HepG2 (cell line): ENCODE results near the gene DHRS12. TPM values are rescaled to one million over a fixed set of nuclear protein-coding genes. Genes with fewer than 3 reads are reported as not detected.

Source experiments
- ATF6 ChIP-seq: sonication (generic); formaldehyde crosslinking; conservative IDR thresholded peaks from 2 replicates; pipeline ENCODE4 v1.4.0; 2020; ENCODE audit warnings: missing genetic modification reagents
- BRCA1 ChIP-seq: sonication (generic); formaldehyde crosslinking; IDR thresholded peaks from 2 replicates; pipeline ENCODE4 v1.4.0; 2020; ENCODE audit warnings: missing genetic modification reagents
- ETV5 ChIP-seq: IDR thresholded peaks from 2 replicates; pipeline ENCODE4 v1.6.1; 2018; ENCODE audit warnings: missing biosample characterization, missing genetic modification reagents, inconsistent platforms, borderline replicate concordance
- KMT2A ChIP-seq: sonication (generic); formaldehyde crosslinking; IDR thresholded peaks from 2 replicates; pipeline ENCODE4 v1.4.0; 2020; ENCODE audit warnings: missing genetic modification reagents
- MYNN ChIP-seq: sonication (generic); formaldehyde crosslinking; IDR thresholded peaks from 2 replicates; pipeline ENCODE4 v1.4.0; 2020; ENCODE audit warnings: mild to moderate bottlenecking, low read depth, missing genetic modification reagents
- PRPF4 ChIP-seq: fragments of 200-400 bp; formaldehyde crosslinking; IDR thresholded peaks from 2 replicates; pipeline ENCODE4 v1.6.1; 2016; ENCODE audit warnings: low read length, low read depth; ENCODE audit not compliant: poor library complexity, severe bottlenecking
- SNAPC2 ChIP-seq: sonication (generic); formaldehyde crosslinking; IDR thresholded peaks from 2 replicates; pipeline ENCODE4 v1.8.1; 2022; ENCODE audit warnings: mild to moderate bottlenecking, missing genetic modification reagents
- THYN1 ChIP-seq: sonication (generic); formaldehyde crosslinking; IDR thresholded peaks from 2 replicates; pipeline ENCODE4 v1.8.1; 2023; ENCODE audit warnings: low read depth, mild to moderate bottlenecking, moderate library complexity, missing genetic modification reagents, borderline replicate concordance
- TRIM24 ChIP-seq: sonication (generic); formaldehyde crosslinking; IDR thresholded peaks from 2 replicates; pipeline ENCODE4 v1.8.0; 2022; ENCODE audit warnings: mild to moderate bottlenecking, missing genetic modification reagents
- ZBTB34 ChIP-seq: sonication (generic); formaldehyde crosslinking; IDR thresholded peaks from 2 replicates; pipeline ENCODE4 v1.8.0; 2022; ENCODE audit warnings: mild to moderate bottlenecking, missing genetic modification reagents
- ZBTB7A ChIP-seq: sonication (generic); formaldehyde crosslinking; IDR thresholded peaks from 2 replicates; pipeline ENCODE4 v1.8.0; 2022; ENCODE audit warnings: mild to moderate bottlenecking, missing genetic modification reagents
- ZFP37 ChIP-seq: sonication (generic); formaldehyde crosslinking; IDR thresholded peaks from 2 replicates; pipeline ENCODE4 v1.4.0; 2020; ENCODE audit warnings: missing genetic modification reagents, borderline replicate concordance
- ZGPAT ChIP-seq: IDR thresholded peaks from 2 replicates; pipeline ENCODE4 v1.6.1; 2016; ENCODE audit warnings: mild to moderate bottlenecking
- ZNF441 ChIP-seq: sonication (generic); formaldehyde crosslinking; IDR thresholded peaks from 2 replicates; pipeline ENCODE4 v1.7.0; 2021; ENCODE audit warnings: missing genetic modification reagents, borderline replicate concordance
- ZNF501 ChIP-seq: sonication (generic); formaldehyde crosslinking; IDR thresholded peaks from 2 replicates; pipeline ENCODE4 v1.5.1; 2020; ENCODE audit warnings: mild to moderate bottlenecking, moderate library complexity, missing genetic modification reagents
- ZNF543 ChIP-seq: sonication (generic); formaldehyde crosslinking; IDR thresholded peaks from 2 replicates; pipeline ENCODE4 v1.4.0; 2020; ENCODE audit warnings: mild to moderate bottlenecking, missing genetic modification reagents
- ZNF576 ChIP-seq: sonication (generic); formaldehyde crosslinking; IDR thresholded peaks from 2 replicates; pipeline ENCODE4 v1.4.0; 2020; ENCODE audit warnings: mild to moderate bottlenecking, missing genetic modification reagents
- ZNF788 ChIP-seq: sonication (generic); formaldehyde crosslinking; IDR thresholded peaks from 2 replicates; pipeline ENCODE4 v1.5.0; 2020; ENCODE audit warnings: mild to moderate bottlenecking, missing genetic modification reagents, borderline replicate concordance
- polyA plus RNA-seq, 8 experiments: library from polyadenylated mRNA; depleted of rRNA in 3 of 8; stranded (reverse) in 7 of 8; unstranded in 1 of 8; fragments of >200 nt; fragmentation: Illumina TruSeq in 4 of 8; extraction: Trizol in 4 of 8; gene quantifications; 2 replicates each; pipeline versions ENCODE4 v1.2.1 to v1.2.3, GENCODE V29; 2011 to 2016; ENCODE audit warnings: low read depth in 4 of 8, missing spikeins in 1 of 8, mixed read lengths in 1 of 8; ENCODE audit not compliant: insufficient read depth in 1 of 8
- total RNA-seq, 5 experiments: library from RNA; depleted of rRNA; stranded (reverse); fragments of >200 nt; fragmentation: Illumina TruSeq; extraction: Trizol; gene quantifications; 2 replicates each; pipeline ENCODE4 v1.2.3, GENCODE V29; 2016; ENCODE audit warnings: low read depth in 1 of 5
- TF ChIP-seq, protein P1 (sequence below): sonication (generic); formaldehyde crosslinking; conservative IDR thresholded peaks from 2 replicates; pipeline ENCODE4 v1.8.0; 2022; ENCODE audit warnings: missing genetic modification reagents
- TF ChIP-seq, protein P2 (sequence below): sonication (generic); formaldehyde crosslinking; IDR thresholded peaks from 2 replicates; pipeline ENCODE4 v1.8.0; 2022; ENCODE audit warnings: mild to moderate bottlenecking, missing genetic modification reagents, moderate library complexity
- TF ChIP-seq, protein P3 (sequence below): IDR thresholded peaks from 2 replicates; pipeline ENCODE4 v1.6.1; 2016; ENCODE audit warnings: low read depth, borderline replicate concordance

The DHRS12 gene
- total and polyA plus RNA-seq, 2 of the 13 experiments (the other 11 are each of a cell fraction or from before 2014, with no cell fraction given): 7.2 to 8.4 TPM

- TF ChIP-seq, protein P1, sequence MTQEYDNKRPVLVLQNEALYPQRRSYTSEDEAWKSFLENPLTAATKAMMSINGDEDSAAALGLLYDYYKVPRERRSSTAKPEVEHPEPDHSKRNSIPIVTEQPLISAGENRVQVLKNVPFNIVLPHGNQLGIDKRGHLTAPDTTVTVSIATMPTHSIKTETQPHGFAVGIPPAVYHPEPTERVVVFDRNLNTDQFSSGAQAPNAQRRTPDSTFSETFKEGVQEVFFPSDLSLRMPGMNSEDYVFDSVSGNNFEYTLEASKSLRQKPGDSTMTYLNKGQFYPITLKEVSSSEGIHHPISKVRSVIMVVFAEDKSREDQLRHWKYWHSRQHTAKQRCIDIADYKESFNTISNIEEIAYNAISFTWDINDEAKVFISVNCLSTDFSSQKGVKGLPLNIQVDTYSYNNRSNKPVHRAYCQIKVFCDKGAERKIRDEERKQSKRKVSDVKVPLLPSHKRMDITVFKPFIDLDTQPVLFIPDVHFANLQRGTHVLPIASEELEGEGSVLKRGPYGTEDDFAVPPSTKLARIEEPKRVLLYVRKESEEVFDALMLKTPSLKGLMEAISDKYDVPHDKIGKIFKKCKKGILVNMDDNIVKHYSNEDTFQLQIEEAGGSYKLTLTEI: no peak
- TF ChIP-seq, protein P2, sequence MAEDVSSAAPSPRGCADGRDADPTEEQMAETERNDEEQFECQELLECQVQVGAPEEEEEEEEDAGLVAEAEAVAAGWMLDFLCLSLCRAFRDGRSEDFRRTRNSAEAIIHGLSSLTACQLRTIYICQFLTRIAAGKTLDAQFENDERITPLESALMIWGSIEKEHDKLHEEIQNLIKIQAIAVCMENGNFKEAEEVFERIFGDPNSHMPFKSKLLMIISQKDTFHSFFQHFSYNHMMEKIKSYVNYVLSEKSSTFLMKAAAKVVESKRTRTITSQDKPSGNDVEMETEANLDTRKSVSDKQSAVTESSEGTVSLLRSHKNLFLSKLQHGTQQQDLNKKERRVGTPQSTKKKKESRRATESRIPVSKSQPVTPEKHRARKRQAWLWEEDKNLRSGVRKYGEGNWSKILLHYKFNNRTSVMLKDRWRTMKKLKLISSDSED (CRISPR knock-in tag): no peak
- TF ChIP-seq ZFP37 (CRISPR knock-in tag) (no peak), ZBTB7A (CRISPR knock-in tag) (no peak), ZGPAT (no peak), SNAPC2 (CRISPR knock-in tag) (no peak), ETV5 (CRISPR knock-in tag) (no peak), ZNF788 (CRISPR knock-in tag) (peak; percentile 49; the same call in 1 of the 2 replicates), ZNF576 (CRISPR knock-in tag) (no peak), BRCA1 (CRISPR knock-in tag) (no peak), PRPF4 (no peak), MYNN (CRISPR knock-in tag) (no peak), TRIM24 (CRISPR knock-in tag) (no peak), ATF6 (CRISPR knock-in tag) (no peak), ZNF441 (CRISPR knock-in tag) (0 out of 2 replicates have a peak, but pooled peaks have one; percentile 33), KMT2A (no peak), ZNF543 (CRISPR knock-in tag) (no peak), ZNF501 (CRISPR knock-in tag) (peak; percentile 31; the same call in 1 of the 2 replicates), THYN1 (CRISPR knock-in tag) (no peak), ZBTB34 (CRISPR knock-in tag) (no peak)
- TF ChIP-seq, protein P3, sequence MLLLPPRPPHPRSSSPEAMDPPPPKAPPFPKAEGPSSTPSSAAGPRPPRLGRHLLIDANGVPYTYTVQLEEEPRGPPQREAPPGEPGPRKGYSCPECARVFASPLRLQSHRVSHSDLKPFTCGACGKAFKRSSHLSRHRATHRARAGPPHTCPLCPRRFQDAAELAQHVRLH (CRISPR knock-in tag): peak; percentile 53; the same call in 1 of the 2 replicates
These were observed 41.1 kb upstream of the DHRS12 start, which contains the start of gene TMEM272 (continued) for GRCh38 chr13:51844862-51845573.
